Ovary (tissue), 9 donors: ENCODE data around the gene RHO. TPM values are rescaled to one million over a fixed set of nuclear protein-coding genes. Genes with fewer than 3 reads are reported as not detected.

Source experiments
- DNase-seq, 5 donors: peaks; one replicate each; pipeline ENCODE4 v3.0.0-alpha.2; 2019 to 2020
- H3K27ac ChIP-seq, 2 donors: fragments of 200-600 bp; one replicate each; pipeline versions ENCODE4 v1.5.1 to v1.8.0; 2019 to 2022
- H3K27me3 ChIP-seq: fragments of 200-600 bp; one replicate; pipeline ENCODE4 v1.8.0; 2022
- H3K36me3 ChIP-seq: fragments of 200-600 bp; sonication (generic); one replicate; pipeline ENCODE4 v1.5.1; 2019
- H3K4me1 ChIP-seq: one replicate; pipeline ENCODE4 v1.8.1; 2013; ENCODE audit warnings: mild to moderate bottlenecking, moderate library complexity; ENCODE audit not compliant: insufficient read depth
- H3K4me3 ChIP-seq: fragments of 200-600 bp; sonication (generic); one replicate; pipeline ENCODE4 v1.5.1; 2017
- H3K9me3 ChIP-seq, 2 donors: fragments of 200-600 bp in 1 of 2; sonication (generic) in 1 of 2; one replicate each; pipeline versions ENCODE4 v1.5.1 to v1.8.1; 2013 to 2019; ENCODE audit warnings: mild to moderate bottlenecking in 1 of 2, moderate library complexity in 1 of 2
- CTCF ChIP-seq, 3 donors: fragments of 450-650 bp in 2 of 3; fragments of 200-600 bp in 1 of 3; IDR thresholded peaks; one replicate each; pipeline versions ENCODE4 v1.5.1 to v1.8.0; 2016 to 2022; ENCODE audit warnings: antibody characterized with exemption in 3 of 3, mild to moderate bottlenecking in 1 of 3
- EP300 ChIP-seq: sonication (generic); formaldehyde crosslinking; IDR thresholded peaks from one replicate; pipeline ENCODE4 v1.6.1; 2017; ENCODE audit warnings: antibody characterized with exemption
- POLR2A ChIP-seq: fragments of 450-650 bp; IDR thresholded peaks from one replicate; pipeline ENCODE4 v1.6.1; 2017; ENCODE audit warnings: antibody characterized with exemption, mild to moderate bottlenecking, moderate library complexity
- WGBS, 3 donors: extraction: QIAGEN DNeasy Blood & Tissue Kit in 1 of 3; methylation state at CpG; one replicate each; pipeline versions ENCODE4 v1.1.5 to v1.1.7; 2013 to 2017; 5-methylcytosine and 5-hydroxymethylcytosine counted together
- intact Hi-C, 4 donors: fragments of 100-400 bp; cut with DNase I; formaldehyde crosslinking; loops; one replicate each; pipeline versions ENCODE4 v1.11.0 to v1.15.1; 2022 to 2023
- polyA plus RNA-seq, 2 donors: library from polyadenylated mRNA; stranded (reverse); fragments of 200-250 nt in 1 of 2; fragments of 350-450 nt in 1 of 2; fragmentation: Illumina TruSeq in 1 of 2; extraction: RNeasy Lipid Tissue Mini Kit (QIAGEN cat#74804) in 1 of 2; gene quantifications; one replicate each; pipeline ENCODE4 v1.2.3, GENCODE V29; 2013 to 2014
- total RNA-seq, 7 donors: library from RNA; depleted of rRNA in 2 of 7; stranded (reverse); fragments of >200 nt in 2 of 7; fragmentation: NEBNext Ultra II Directional in 3 of 7; extraction: Animal tissue kit (Norgen Biotek cat#: 25700) in 3 of 7; gene quantifications; one replicate each; pipeline versions ENCODE4 v1.1.0 to v1.2.4, GENCODE V29; 2016 to 2023
- donor health status: DM: no; HTN: no; CAD: no; lungs with moderate emphysema.
- donor health status: DM: no; HTN: no; CAD: no.
- donor health status: Bipolar disorder and iron deficiency.
- donor health status: DM: yes; HTN: yes; CAD: no.
- donor health status: DM: no; HTN: no; CAD: no.
- donor health status: DM: yes; HTN: yes; CAD: no.

Gene RHO
- total and polyA plus RNA-seq, 9 donors: 0.13 to 0.24 TPM; not detected in 7

- TF ChIP-seq POLR2A (no peak), CTCF (IDR thresholded peaks at IDR 0.05) (no peak), EP300 (no peak)
- intact Hi-C loops: no loop called here
These were observed 6.1 kb downstream of the RHO start for GRCh38 chr3:129534428-129535027.

GRCh38 chr3:129535075-129535474, 6.6 kb downstream of the RHO start:
- TF ChIP-seq EP300 (no peak), POLR2A (no peak)
- intact Hi-C loops: no loop called here
- Histone ChIP-seq H3K9me3 (no peaks in the 10 kb centered on the region), H3K27ac (no peak overlapping the region), H3K4me1 (peaks cover 9% of the 10 kb centered on the region), H3K36me3 (no peaks in the 10 kb centered on the region), H3K27me3 (no peaks in the 10 kb centered on the region), H3K4me3 (no peak overlapping the region)
- 88 to 91% (median 88%) methylated on average over 1 of the region's 1 CpG for WGBS, 3 donors
- DNase-seq: no peak

More at GRCh38 chr3:129534428-129535027, 6.1 kb downstream of the RHO start:
- H3K27me3 ChIP-seq: no peaks in the 10 kb centered on the region
- 77 to 94% (median 89%) methylated on average over 4 of the region's 4 CpGs for WGBS, 3 donors
- H3K4me3 ChIP-seq: no peak overlapping the region
- H3K9me3 ChIP-seq: no peaks in the 10 kb centered on the region
- no peaks in the 10 kb centered on the region for H3K36me3 ChIP-seq
- H3K27ac ChIP-seq: no peak overlapping the region
- H3K4me1 ChIP-seq: peaks cover 11% of the 10 kb centered on the region
- no peak for DNase-seq

- TF ChIP-seq CTCF (IDR thresholded peaks at IDR 0.05) (no peak), POLR2A (no peak), EP300 (no peak)
- Histone ChIP-seq H3K4me1 (peaks cover 5% of the 10 kb centered on the region), H3K4me3 (no peak overlapping the region), H3K9me3 (no peaks in the 10 kb centered on the region), H3K27ac (no peak overlapping the region), H3K36me3 (no peaks in the 10 kb centered on the region), H3K27me3 (no peaks in the 10 kb centered on the region)
- DNase-seq: no peak
- WGBS, 3 donors: 50 to 60% (median 55%) methylated on average over 2 of the region's 2 CpGs
- intact Hi-C loops: no loop called here
These were observed 7.9 kb downstream of the RHO start for GRCh38 chr3:129536374-129536667.

- Histone ChIP-seq H3K4me3 (no peak overlapping the region), H3K9me3 (no peaks in the 10 kb centered on the region), H3K27me3 (no peaks in the 10 kb centered on the region), H3K4me1 (peaks cover 5% of the 10 kb centered on the region), H3K27ac (no peak overlapping the region), H3K36me3 (no peaks in the 10 kb centered on the region)
- TF ChIP-seq POLR2A: no peak
- TF ChIP-seq EP300: no peak
- TF ChIP-seq CTCF (IDR thresholded peaks at IDR 0.05): no peak
- DNase-seq: no peak
- intact Hi-C loops: no loop called here
- WGBS, 3 donors: 85 to 97% (median 88%) methylated on average over 3 of the region's 3 CpGs
These were observed 8.4 kb downstream of the RHO start for GRCh38 chr3:129536804-129537203.

GRCh38 chr3:129539206-129539605, 10.8 kb downstream of the RHO start:
- WGBS, 3 donors: 78 to 84% (median 84%) methylated on average over 8 of the region's 8 CpGs
- Histone ChIP-seq H3K27me3 (no peaks in the 10 kb centered on the region), H3K27ac (no peak overlapping the region), H3K4me3 (no peak overlapping the region), H3K4me1 (peaks cover 5% of the 10 kb centered on the region), H3K36me3 (no peaks in the 10 kb centered on the region), H3K9me3 (no peaks in the 10 kb centered on the region)
- no peak for DNase-seq
- intact Hi-C loops: no loop called here
- TF ChIP-seq CTCF (IDR thresholded peaks at IDR 0.05): no peak
- TF ChIP-seq EP300: no peak
- no peak for TF ChIP-seq POLR2A
